Smooth muscle cell of the coronary artery (primary cell): ENCODE data around the gene ZSCAN16. TPM values are rescaled to one million over a fixed set of nuclear protein-coding genes. Genes with fewer than 3 reads are reported as not detected.

Experiments
- total RNA-seq: library from RNA; depleted of rRNA; stranded (reverse); fragments of >200 nt; gene quantifications from 2 replicates; pipeline ENCODE4 v1.2.3, GENCODE V29; 2014; ENCODE audit warnings: low replicate concordance

The ZSCAN16 gene
- total RNA-seq: 0.82 and 2.7 TPM in 2 replicates

DNA sequence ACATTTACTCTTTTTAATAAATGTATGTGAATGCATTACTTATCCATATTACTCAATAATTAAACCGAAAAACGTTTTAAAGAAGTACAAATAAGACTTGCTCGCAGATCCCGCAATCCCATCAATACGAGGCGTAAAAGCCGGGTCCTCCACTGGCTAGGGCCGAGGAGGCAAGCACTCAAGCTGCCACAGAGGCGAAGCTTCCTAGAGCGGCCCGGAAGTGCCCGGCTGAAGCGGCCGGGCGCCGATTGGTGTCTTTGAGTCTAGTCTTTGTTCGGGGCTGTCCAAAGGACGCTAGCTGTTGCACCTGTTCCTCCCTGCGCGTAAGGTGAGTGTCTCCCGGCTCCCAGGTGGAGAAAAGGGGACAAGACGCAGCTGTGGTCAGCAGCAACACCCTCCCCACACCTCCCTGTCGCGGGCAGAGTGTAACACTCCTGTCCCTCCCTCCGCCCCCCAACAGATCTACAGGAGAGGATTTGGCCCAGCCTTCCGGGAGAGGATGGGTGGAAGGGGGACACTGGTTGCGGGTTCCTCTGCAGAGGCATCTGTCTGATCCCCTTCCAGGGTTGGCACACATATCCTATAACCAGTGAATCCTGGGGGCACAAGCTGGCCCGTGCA is at the start of gene ZSCAN16:
TSS of gene ZSCAN16 (plus strand) at position 260 of the 621 bp plus-strand sequence. CDS start 835 bp downstream, outside the sequence.

GRCh38 chr6:28080381-28080630 is 44.1 kb upstream of the ZSCAN16 start, which contains the start of gene ZNF165:
TSS of gene ZNF165 (plus strand) at chr6:28080568. CDS start at chr6:28085481, 4,913 bp downstream.

DNA sequence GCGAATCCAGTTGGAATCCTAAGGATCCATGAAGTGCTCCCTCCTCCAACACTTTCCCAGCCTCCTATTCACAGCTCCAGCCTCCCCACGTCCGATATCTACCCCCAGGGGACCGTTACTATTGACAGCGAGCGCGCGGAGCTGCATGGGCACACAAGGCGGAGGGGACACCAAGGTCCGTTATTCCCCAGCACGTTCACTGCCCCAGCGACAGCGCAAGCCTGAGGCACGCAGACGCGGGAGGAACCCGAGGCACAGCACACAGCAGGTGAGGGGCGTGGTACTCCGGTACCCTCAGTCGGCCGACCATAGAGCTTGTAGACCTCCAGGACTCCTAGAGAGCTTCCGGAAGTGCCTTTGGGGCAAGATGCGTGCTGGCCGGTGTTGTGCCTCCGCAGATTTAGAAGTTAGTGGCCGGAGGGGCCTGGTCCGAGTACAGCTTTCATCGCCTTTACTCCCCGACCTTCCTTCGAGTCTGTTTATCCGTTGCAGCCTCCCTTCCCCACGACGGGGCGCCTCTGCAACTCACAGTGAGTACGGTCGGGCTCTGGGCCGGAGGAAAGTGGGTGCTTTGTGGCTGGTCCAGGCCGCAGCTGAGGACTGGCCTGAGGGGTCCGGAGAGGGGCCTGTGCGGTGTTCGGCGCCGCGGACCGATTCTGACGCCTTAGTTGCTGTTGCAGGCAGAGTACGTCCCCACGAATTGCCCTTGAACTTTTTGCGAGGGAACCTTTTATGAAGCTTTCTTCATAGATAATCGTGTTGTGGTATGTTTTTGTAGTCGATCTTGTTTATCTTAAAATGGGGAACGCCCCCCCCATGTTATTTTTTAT is 17.3 kb downstream of the ZSCAN16 start, which contains the start of gene ZKSCAN8:
TSS of gene ZKSCAN8 (plus strand) at position 384 of the 830 bp plus-strand sequence. CDS start 6,525 bp downstream, outside the sequence.

Other genes with a start within 250 kb of the ZSCAN16 start
- gene OR2B2, start 212.2 kb upstream of the ZSCAN16 start, total RNA-seq: not detected in 2 replicates
- not detected in 2 replicates for gene OR2B6, start 167.4 kb upstream of the ZSCAN16 start, total RNA-seq
- 0.30 and 0.47 TPM in 2 replicates for gene ZNF165, start 44.0 kb upstream of the ZSCAN16 start, total RNA-seq
- 10.5 and 11.2 TPM in 2 replicates for gene ZKSCAN8, start 17.3 kb downstream of the ZSCAN16 start, total RNA-seq
- 4.2 and 9.8 TPM in 2 replicates for gene ZSCAN9, start 100.7 kb downstream of the ZSCAN16 start, total RNA-seq
- gene ZKSCAN4, start 127.7 kb downstream of the ZSCAN16 start, total RNA-seq: 3.7 and 5.3 TPM in 2 replicates
- 0.75 and 1.4 TPM in 2 replicates for gene NKAPL, start 134.7 kb downstream of the ZSCAN16 start, total RNA-seq
- 11.5 and 12.0 TPM in 2 replicates for gene ZSCAN26, start 142.5 kb downstream of the ZSCAN16 start, total RNA-seq
- gene PGBD1, start 157.0 kb downstream of the ZSCAN16 start, total RNA-seq: 1.9 and 4.3 TPM in 2 replicates
- 16.8 and 21.2 TPM in 2 replicates for gene ZSCAN31, start 211.5 kb downstream of the ZSCAN16 start, total RNA-seq
- gene ZKSCAN3, start 225.3 kb downstream of the ZSCAN16 start, total RNA-seq: 4.6 and 5.2 TPM in 2 replicates